B cell (primary cell): Measurements from ENCODE around the gene GPBP1L1. TPM values are rescaled to one million over a fixed set of nuclear protein-coding genes. Genes with fewer than 3 reads are reported as not detected.

ENCODE experiments used
- ATAC-seq: fragments of 200-7000 bp; cut with Tn5 transposase; one replicate; pipeline ENCODE4 v1.10.0; 2021; ENCODE audit warnings: low read depth, mild to moderate bottlenecking, moderate number of reproducible peaks, moderate library complexity
- CTCF ChIA-PET: fragments of 350-600 bp; sonication (Branson Sonifier 250); formaldehyde crosslinking; loops from one replicate; lab custom pipeline; 2021; ENCODE audit warnings: antibody characterized with exemption, inconsistent platforms; lab: Charles Lee
- POLR2A ChIA-PET: fragments of 350-600 bp; sonication (Branson Sonifier 250); formaldehyde crosslinking; loops from one replicate; lab custom pipeline; 2021; ENCODE audit warnings: antibody characterized with exemption; lab: Charles Lee
- DNase-seq: peaks from one replicate; pipeline ENCODE4 v3.0.0; 2013
- H2AFZ ChIP-seq: 2 replicates; pipeline ENCODE4 v1.6.1; 2012; ENCODE audit warnings: mild to moderate bottlenecking, low read depth, low read length; ENCODE audit not compliant: insufficient read depth, poor library complexity, severe bottlenecking
- H3K27ac ChIP-seq, 2 donors: 1 replicate in 1 of 2; 2 replicates in 1 of 2; pipeline ENCODE4 v1.5.1; 2012 to 2013; ENCODE audit warnings: low read length in 2 of 2, mild to moderate bottlenecking in 2 of 2, moderate library complexity in 1 of 2
- H3K27me3 ChIP-seq, 4 experiments: fragments of 200-600 bp in 1 of 4; sonication (generic) in 1 of 4; replicated peaks in 1 of 4; 1 replicate in 2 of 4; 2 replicates in 2 of 4; pipeline versions ENCODE4 v1.6.1 to v1.7.0; 2013 to 2016; ENCODE audit warnings: low read length in 3 of 4, mild to moderate bottlenecking in 2 of 4, mixed read lengths in 1 of 4, moderate library complexity in 1 of 4; ENCODE audit not compliant: insufficient read depth in 4 of 4, control insufficient read depth in 3 of 4; ENCODE audit errors: control extremely low read depth in 1 of 4
- H3K36me3 ChIP-seq, 2 experiments: replicated peaks in 1 of 2; 1 replicate in 1 of 2; 2 replicates in 1 of 2; pipeline versions ENCODE4 v1.6.1 to v1.7.1; 2013; ENCODE audit warnings: low read length in 1 of 2; ENCODE audit not compliant: insufficient read depth in 2 of 2, control insufficient read depth in 1 of 2; ENCODE audit errors: control extremely low read depth in 1 of 2, extremely low read depth in 1 of 2
- H3K4me1 ChIP-seq, 2 donors: fragments of 200-600 bp in 1 of 2; sonication (generic) in 1 of 2; 1 replicate in 1 of 2; 2 replicates in 1 of 2; pipeline versions ENCODE4 v1.5.1 to v1.6.1; 2013 to 2017; ENCODE audit warnings: low read length in 2 of 2; ENCODE audit not compliant: control insufficient read depth in 2 of 2, insufficient read depth in 2 of 2
- H3K4me2 ChIP-seq: replicated peaks from 2 replicates; pipeline ENCODE3; 2012; ENCODE audit warnings: mild to moderate bottlenecking, low read depth, low read length; ENCODE audit not compliant: poor library complexity, severe bottlenecking
- H3K4me3 ChIP-seq, 5 experiments: fragments of 200-600 bp in 1 of 5; sonication (generic) in 1 of 5; 1 replicate in 3 of 5; 2 replicates in 2 of 5; pipeline versions ENCODE4 v1.5.1 to v1.7.0; 2011 to 2016; ENCODE audit warnings: low read length in 4 of 5, mild to moderate bottlenecking in 4 of 5, low read depth in 2 of 5, control low read depth in 1 of 5, moderate library complexity in 1 of 5; ENCODE audit not compliant: insufficient read depth in 1 of 5; ENCODE audit errors: control extremely low read depth in 1 of 5, extremely low read depth in 1 of 5
- H3K79me2 ChIP-seq: fragments of 200-600 bp; sonication (generic); one replicate; pipeline ENCODE4 v1.6.0; 2016; ENCODE audit warnings: low read length; ENCODE audit not compliant: control insufficient read depth, insufficient read depth
- H3K9ac ChIP-seq: fragments of 200-600 bp; sonication (generic); 2 replicates; pipeline ENCODE4 v1.6.1; 2017; ENCODE audit warnings: mild to moderate bottlenecking, low read length, moderate library complexity
- H3K9me3 ChIP-seq, 3 donors: one replicate each; pipeline versions ENCODE4 v1.6.1 to v1.7.1; 2013; ENCODE audit warnings: low read length in 2 of 3; ENCODE audit not compliant: control insufficient read depth in 2 of 3, insufficient read depth in 1 of 3; ENCODE audit errors: control extremely low read depth in 1 of 3
- H4K20me1 ChIP-seq: 2 replicates; pipeline ENCODE4 v1.6.0; 2012; ENCODE audit warnings: mild to moderate bottlenecking, low read length; ENCODE audit not compliant: insufficient read depth, control insufficient read depth, poor library complexity, severe bottlenecking
- H3K27ac Mint-ChIP-seq: one replicate; pipeline ENCODE4 v1.8.0; 2021; ENCODE audit warnings: mixed read lengths
- H3K27me3 Mint-ChIP-seq: one replicate; pipeline ENCODE4 v1.8.0; 2021; ENCODE audit warnings: mixed read lengths
- H3K4me1 Mint-ChIP-seq: one replicate; pipeline ENCODE4 v1.8.0; 2021; ENCODE audit warnings: mixed read lengths
- H3K4me3 Mint-ChIP-seq: one replicate; pipeline ENCODE4 v1.8.0; 2021; ENCODE audit warnings: mixed read lengths
- H3K9me3 Mint-ChIP-seq: one replicate; pipeline ENCODE4 v1.8.0; 2022; ENCODE audit warnings: mixed read lengths; ENCODE audit not compliant: insufficient read depth
- EZH2 ChIP-seq: IDR thresholded peaks from 2 replicates; pipeline ENCODE4 v1.6.1; 2012; ENCODE audit warnings: borderline replicate concordance, low read depth, mild to moderate bottlenecking, moderate library complexity, low read length; ENCODE audit not compliant: insufficient read depth, poor library complexity, severe bottlenecking
- WGBS: methylation state at CpG from one replicate; pipeline ENCODE4 v1.1.5; 2013; ENCODE audit warnings: missing lambda C conversion rate; ENCODE audit not compliant: insufficient coverage; 5-methylcytosine and 5-hydroxymethylcytosine counted together
- intact Hi-C: fragments of 100-400 bp; cut with micrococcal nuclease; formaldehyde crosslinking; loops from one replicate; pipeline ENCODE4 v1.10.0; 2022
- polyA plus RNA-seq: library from polyadenylated mRNA; depleted of rRNA; stranded (reverse); fragments of >200 nt; gene quantifications from 2 replicates; pipeline ENCODE4 v1.2.3, GENCODE V29; 2012
- total RNA-seq, 2 donors: library from RNA; stranded (reverse); fragments of 120-200 nt in 1 of 2; gene quantifications; 1 replicate in 1 of 2; 2 replicates in 1 of 2; pipeline versions ENCODE4 v1.2.3 to v1.2.4, GENCODE V29; 2013 to 2022
- TF ChIP-seq, protein P1 (sequence below): fragments of 200-600 bp; IDR thresholded peaks from one replicate; pipeline ENCODE4 v1.8.0; 2022; ENCODE audit warnings: antibody characterized with exemption, mild to moderate bottlenecking

The GPBP1L1 gene
- total and polyA plus RNA-seq, 2 donors (not counting 1 experiment from before 2014, with no cell fraction given) = 75.5 to 137 TPM

DNA sequence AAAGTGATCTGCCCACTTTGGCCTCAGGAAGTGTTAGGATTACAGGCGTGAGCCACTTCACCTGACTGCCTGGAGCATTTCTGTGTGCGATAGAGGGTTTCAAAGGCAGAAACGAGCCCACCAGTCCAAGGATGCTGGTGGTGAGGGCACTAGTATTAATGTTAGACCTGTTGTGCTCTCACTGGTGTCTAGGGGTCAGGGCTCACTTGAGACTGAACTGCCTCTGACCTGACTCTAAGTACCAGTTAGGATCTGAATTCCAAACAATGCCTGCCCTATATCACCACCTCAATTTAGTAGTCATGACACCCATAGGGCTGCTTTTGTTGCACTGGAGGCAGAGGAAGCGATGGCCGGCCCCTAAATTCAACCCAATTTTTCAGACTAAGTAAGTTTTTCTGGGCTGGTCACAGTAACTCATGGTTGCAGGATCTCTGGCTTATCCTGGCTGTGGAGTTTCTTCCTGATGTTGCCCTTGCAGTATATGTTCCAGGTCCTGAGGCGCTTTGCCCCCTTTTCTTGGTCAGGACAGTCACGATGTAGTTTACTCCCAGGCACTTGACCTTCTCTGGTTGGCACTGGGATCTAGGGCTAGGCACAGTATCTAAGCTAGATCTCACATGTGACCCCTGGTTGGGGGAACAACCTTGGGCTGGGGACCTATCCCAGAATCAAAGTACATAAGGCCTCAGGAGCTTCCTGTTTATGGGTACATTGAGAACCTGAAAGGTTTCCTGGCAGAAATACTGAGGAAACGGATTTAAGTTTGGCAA, 67.0 kb downstream of the GPBP1L1 start:
- Histone ChIP-seq H2AFZ (no peak overlapping the region), H3K4me2 (no peak overlapping the region), H4K20me1 (peaks cover 19% of the 10 kb centered on the region), H3K9me3 (peaks cover 0 to 10% (median 0%) of the 10 kb centered on the region in 3 donors), H3K4me3 (no peak overlapping the region), H3K9ac (no peak overlapping the region), H3K79me2 (no peaks in the 10 kb centered on the region), H3K27ac (no peak overlapping the region), H3K27me3 (no peaks in the 10 kb centered on the region), H3K36me3 (peaks cover 9 to 59% of the 10 kb centered on the region in 2 experiments), H3K4me1 (peaks cover 12 to 16% of the 10 kb centered on the region in 2 donors)
- intact Hi-C loops = no loop called here
- Mint-ChIP-seq H3K9me3 (no peaks in the 10 kb centered on the region), H3K27me3 (no peaks in the 10 kb centered on the region), H3K27ac (no peak overlapping the region), H3K4me3 (no peak overlapping the region), H3K4me1 (peaks cover 24% of the 10 kb centered on the region)
- no peak for DNase-seq
- TF ChIP-seq EZH2 = no peak
- TF ChIP-seq, protein P1, sequence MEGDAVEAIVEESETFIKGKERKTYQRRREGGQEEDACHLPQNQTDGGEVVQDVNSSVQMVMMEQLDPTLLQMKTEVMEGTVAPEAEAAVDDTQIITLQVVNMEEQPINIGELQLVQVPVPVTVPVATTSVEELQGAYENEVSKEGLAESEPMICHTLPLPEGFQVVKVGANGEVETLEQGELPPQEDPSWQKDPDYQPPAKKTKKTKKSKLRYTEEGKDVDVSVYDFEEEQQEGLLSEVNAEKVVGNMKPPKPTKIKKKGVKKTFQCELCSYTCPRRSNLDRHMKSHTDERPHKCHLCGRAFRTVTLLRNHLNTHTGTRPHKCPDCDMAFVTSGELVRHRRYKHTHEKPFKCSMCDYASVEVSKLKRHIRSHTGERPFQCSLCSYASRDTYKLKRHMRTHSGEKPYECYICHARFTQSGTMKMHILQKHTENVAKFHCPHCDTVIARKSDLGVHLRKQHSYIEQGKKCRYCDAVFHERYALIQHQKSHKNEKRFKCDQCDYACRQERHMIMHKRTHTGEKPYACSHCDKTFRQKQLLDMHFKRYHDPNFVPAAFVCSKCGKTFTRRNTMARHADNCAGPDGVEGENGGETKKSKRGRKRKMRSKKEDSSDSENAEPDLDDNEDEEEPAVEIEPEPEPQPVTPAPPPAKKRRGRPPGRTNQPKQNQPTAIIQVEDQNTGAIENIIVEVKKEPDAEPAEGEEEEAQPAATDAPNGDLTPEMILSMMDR = no peak
- no peak for ATAC-seq
- WGBS = 66% methylated on average over 7 of the region's 8 CpGs
- CTCF ChIA-PET = no interaction called here
- POLR2A ChIA-PET = no interaction called here

DNA sequence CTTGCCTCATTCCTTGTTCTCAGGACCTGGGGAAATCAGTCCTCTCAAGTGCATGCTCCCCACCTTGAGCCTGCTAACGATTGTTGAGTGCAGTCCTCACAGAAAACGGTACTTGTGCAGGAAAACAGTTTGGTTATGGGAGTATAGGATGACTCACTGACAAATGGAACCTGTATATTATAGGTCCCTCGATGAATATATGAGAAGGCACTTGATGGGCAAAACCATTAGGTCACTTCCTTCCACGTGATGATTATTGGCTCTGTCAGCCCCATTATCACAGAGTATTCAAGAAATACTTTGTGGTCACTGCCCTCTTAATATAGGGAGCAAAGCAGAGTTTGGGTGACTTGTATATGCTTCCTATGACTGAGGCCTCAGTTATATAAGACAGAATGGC, 68.7 kb downstream of the GPBP1L1 start:
- WGBS = 84% methylated on average over 2 of the region's 4 CpGs
- no peak overlapping the region for H3K4me2 ChIP-seq
- peaks cover 24% of the 10 kb centered on the region for H4K20me1 ChIP-seq
- no peaks in the 10 kb centered on the region for H3K27me3 ChIP-seq
- no peak overlapping the region for H3K27ac ChIP-seq
- no peak for DNase-seq
- peaks cover 12 to 16% of the 10 kb centered on the region in 2 donors for H3K4me1 ChIP-seq
- H3K9ac ChIP-seq = no peak overlapping the region
- ATAC-seq = no peak
- H3K36me3 ChIP-seq = peaks cover 4 to 73% of the 10 kb centered on the region in 2 experiments
- POLR2A ChIA-PET = no interaction called here
- no peaks in the 10 kb centered on the region for H3K79me2 ChIP-seq
- no peaks in the 10 kb centered on the region for H3K9me3 ChIP-seq
- CTCF ChIA-PET = no interaction called here
- no peak for TF ChIP-seq EZH2
- TF ChIP-seq, protein P1 = no peak
- intact Hi-C loops = no loop called here
- no peak overlapping the region for H2AFZ ChIP-seq
- Mint-ChIP-seq H3K4me3 (no peak overlapping the region), H3K9me3 (no peaks in the 10 kb centered on the region), H3K27ac (no peak overlapping the region), H3K27me3 (no peaks in the 10 kb centered on the region), H3K4me1 (peaks cover 24% of the 10 kb centered on the region)
- H3K4me3 ChIP-seq = no peak overlapping the region
